Measurements from ENCODE around the gene SRGAP3.

The SRGAP3 gene

DNA sequence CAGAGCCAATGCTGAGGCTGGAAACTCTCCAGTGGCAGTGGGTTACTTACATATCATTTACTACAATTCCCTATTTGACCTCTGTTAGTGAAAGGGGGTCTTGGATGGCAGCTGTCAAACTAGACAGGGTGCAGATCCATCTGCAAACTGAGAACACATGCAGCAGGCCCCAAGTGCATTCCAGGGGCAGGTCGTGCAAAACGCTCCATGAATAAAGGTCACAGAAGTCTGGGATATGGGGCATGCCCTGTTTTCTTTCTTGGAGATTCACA lies 261.1 kb downstream of the SRGAP3 start:
- no peak for DNase-seq (ENCODE audit: low read depth, low spot score)

DNA sequence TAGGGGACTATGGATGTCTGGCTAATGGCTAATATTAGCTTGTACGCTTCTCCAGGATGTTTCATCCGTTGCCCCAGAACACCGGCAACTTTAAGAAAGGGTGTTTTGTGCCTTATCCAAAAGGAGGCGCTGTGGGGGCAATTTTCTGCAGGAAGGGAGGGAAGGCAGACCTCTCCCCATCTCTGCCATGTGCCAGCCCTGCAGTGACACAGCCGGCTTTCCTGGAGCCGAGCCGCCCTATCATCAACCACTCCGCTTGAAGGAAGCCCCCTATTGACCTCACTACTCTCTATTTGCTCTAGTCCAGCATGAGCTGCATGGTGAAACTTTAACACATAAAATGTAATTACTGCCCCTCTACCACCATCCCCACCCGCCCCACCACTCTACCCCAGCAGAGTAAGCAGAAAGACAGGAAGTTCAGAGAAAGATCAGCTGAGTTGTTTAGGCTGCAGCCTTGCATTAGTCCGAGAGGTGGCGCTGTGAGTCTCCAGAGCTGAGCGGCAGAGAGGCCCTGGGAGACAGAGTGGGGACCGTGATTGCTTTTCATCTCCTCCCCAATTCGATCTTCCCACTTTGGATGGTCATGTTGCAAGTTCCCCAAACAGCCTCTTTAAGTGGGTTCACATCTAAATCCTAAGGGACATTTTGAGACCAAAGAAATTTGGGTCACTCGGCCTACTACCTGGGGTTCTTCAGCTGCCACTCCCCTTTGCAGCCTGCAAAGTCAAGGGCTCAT lies 261.6 kb downstream of the SRGAP3 start:
- peak; percentile 23 for DNase-seq (ENCODE audit: low read depth, low spot score)

DNA sequence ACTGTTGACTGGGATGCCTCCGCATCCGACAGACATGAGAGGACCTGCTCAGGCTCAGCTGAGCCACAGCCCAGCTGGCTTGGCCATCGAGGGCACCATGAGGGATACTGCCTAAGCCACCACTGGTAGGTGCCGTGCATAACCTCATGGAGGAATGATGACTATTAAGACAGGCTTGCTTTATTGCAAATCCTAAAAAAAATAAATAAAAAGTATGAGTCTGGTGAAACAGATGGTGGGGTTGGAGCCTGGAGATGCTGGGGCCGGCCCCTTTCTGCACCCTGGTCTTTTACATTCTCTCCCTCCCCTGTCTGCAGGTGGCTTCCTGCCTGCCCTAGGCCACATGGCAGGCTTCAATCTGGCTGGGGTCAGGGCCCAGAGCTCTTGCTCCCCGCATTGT lies 262.2 kb downstream of the SRGAP3 start:
- no peak for DNase-seq (ENCODE audit: low read depth, low spot score)

DNA sequence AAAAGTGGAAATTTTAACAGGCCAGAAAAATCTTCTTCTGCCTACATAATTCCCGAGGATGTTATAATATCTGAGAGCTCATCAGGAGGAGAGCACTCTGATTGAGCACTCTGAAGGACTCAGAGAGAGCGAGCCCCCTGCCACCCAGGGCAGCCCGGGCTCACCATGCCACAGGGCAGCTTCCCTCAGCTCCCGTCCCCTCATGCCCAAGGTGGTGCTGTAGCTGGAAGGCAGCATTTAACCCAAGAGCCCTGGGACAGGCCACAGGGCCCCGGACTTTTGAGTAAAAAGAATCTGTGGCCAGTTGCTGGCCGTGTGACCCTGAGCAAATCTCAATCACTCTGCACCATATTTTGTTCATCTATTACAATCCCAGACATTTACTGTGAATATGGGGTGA lies 262.7 kb downstream of the SRGAP3 start:
- DNase-seq (ENCODE audit: low read depth, low spot score), result no peak

DNA sequence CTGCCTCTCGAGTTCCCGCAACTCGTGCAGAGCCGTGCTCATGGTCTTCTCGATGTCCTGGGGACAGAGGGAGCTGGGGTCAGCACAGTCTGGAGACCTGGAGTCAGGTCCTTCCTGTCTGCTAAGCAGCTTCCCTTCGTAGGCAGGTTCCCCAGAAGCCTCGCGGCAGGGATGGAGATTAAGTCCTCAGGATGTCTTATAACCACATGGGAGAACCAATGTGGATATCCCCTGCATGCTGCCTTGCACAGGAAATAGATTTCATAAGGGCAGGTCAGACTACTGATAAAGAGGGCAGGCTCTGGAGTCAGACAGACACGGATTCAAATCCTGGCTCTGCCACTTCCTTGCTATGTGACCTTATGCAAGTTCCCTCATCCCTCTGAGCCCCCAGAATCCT lies 263.6 kb downstream of the SRGAP3 start:
- no peak for DNase-seq (ENCODE audit: low read depth, low spot score)

DNA sequence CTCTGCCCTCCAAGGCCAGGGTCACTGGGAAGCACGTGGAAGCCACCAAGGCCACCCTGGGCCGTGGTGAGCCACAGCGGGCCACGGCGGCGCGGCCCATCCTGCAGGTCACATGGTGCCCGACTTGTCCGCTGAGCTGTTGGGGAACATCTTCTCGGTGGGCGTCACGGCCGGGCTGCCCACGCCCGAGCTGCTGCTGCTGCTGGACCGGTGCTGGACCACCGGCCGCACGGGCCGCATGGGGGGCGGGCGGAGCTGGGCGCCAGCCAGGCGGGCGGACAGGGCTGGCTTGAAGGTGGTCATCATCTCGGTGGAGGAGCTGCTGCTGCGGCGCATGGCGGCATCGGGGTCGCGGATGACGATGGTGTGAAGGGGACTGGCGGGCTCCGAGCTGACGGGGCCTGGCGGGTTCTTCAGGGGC lies 264.0 kb downstream of the SRGAP3 start:
- DNase-seq (ENCODE audit: low read depth, low spot score), result no peak

DNA sequence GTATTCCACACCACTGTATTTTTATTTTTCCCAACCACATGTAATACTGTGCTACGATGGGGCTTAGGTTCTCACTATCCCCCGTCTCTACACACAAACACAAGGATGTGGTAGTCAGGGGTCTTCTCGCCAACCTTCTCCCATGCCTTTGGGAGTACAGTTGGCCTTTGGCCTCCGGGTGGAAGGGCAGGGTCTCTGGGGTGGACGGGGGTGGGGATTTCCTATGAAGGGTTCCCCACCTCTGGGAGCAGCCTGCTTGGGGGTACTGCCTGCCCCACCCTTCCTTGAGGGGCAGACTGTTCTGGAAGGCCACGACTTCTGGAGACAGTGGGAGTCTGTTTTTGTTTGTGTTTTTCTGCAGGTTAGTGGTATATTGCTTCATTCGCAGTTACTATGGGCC lies 264.9 kb downstream of the SRGAP3 start:
- DNase-seq (ENCODE audit: low read depth, low spot score), result no peak

DNA sequence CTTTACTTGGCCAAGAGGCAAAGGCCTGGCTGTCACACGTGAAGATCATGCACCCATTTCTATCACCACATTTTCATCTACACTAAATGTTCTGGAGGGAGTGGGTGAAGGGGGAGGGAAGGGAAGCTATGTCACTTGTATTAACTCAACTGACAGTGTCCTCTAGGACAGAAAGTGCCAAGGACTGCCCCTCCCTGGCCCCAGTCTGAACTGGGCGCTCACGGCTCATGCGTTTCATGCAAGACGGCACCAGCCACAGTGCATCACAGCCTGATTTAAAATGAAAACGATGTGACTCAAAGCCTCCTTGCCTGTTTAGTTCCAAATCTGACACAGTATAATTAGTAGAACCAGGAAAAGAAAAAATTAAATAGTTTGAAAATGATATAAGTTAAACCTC lies 265.4 kb downstream of the SRGAP3 start:
- DNase-seq (ENCODE audit: low read depth, low spot score), result no peak

DNA sequence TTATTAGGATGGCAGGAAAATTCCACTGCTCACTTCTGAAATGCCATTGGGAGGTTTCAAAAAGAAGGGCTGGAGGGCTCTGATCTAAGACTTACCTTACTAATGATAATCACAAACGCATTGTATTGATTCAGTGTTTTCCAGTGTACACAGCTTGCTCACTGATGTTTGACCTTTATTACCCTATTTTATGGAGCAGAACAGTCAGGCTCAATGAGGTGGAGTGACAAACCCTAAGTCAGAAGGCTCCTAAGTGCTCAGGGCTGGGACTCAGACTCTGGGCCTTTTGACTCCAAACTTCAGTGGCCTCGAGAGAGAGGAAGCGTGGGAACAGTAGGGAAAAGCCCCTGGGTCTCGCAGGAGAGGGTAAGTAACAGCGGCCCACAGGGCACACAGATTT lies 265.9 kb downstream of the SRGAP3 start:
- DNase-seq (ENCODE audit: low read depth, low spot score), result no peak

DNA sequence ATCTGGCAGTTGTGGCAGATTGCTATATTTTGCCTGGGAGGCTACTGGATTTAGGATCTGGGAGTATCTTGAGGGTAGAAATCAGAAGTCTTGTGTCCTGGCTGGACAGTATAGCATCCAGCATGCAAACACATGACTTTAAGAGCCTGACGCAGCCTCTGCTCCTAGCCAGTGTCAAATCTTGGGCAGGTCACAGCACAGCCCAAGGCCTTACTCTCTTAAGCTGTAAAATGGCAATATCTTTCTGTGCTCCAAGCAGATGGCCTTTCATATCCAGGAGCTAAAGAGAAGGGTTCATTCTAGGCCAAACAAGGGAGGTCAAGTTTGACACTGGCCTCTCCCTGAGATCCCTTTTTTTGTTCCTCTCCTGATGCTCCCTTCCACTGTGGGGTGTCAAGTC lies 266.4 kb downstream of the SRGAP3 start:
- no peak for DNase-seq (ENCODE audit: low read depth, low spot score)

DNA sequence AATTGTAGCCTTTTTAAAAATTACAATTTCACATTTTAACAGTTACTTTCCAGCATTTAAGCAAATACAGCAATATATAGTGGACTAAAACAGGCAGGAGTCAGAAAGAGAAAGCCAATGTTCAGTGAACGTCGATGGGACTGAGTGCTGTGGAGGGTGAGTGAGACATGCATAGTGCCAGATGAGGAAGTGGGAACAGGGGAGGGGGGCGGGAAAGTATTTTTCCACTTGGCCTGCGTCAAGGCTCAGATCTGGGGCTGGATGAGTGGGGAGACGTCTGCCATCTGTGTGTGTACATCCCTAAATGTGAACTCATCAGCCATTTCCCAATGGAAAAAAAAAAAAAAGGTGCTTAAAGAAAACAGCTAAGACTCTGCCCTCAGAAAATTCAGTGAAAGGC lies 266.9 kb downstream of the SRGAP3 start:
- DNase-seq (ENCODE audit: low read depth, low spot score), result no peak

DNA sequence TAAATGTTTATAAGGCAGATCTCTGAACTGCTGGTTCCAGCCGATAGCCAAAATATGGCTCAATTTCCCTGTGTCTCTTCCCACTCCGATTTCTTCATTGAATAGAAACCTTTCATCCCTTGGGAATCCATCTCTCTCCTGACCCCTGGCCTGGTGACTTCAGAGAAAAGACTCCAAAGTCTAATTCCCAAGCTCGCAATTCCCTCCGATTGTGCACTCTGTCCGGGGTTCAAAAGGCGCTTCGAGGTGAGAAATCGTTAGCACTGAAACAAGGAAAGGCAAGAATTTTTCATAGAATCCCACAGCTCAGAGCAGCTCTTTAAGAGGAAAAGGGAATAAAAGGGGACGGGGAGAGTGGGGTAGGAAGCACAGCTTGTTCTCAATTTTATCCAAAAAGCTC lies 267.7 kb downstream of the SRGAP3 start:
- no peak for DNase-seq (ENCODE audit: low read depth, low spot score)

DNA sequence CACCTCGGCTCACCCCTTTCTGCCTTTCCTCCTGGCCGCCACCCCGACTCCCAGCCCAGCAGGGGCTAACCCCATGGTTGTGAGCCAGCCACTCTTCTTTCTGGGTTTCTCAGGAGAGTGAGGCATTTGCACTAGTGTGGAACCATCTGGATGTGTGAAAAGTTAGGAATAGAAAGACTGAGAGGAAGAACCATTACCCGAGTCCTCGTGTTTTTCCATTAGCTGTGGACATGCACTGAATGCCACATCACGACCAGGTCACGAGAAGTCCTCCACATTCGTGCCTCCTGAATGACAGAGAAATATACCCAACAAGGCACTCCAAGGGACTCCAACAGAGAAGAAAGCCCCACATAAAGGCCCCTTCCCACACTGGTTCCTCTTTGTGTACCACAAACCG lies 268.1 kb downstream of the SRGAP3 start:
- no peak for DNase-seq (ENCODE audit: low read depth, low spot score)

DNA sequence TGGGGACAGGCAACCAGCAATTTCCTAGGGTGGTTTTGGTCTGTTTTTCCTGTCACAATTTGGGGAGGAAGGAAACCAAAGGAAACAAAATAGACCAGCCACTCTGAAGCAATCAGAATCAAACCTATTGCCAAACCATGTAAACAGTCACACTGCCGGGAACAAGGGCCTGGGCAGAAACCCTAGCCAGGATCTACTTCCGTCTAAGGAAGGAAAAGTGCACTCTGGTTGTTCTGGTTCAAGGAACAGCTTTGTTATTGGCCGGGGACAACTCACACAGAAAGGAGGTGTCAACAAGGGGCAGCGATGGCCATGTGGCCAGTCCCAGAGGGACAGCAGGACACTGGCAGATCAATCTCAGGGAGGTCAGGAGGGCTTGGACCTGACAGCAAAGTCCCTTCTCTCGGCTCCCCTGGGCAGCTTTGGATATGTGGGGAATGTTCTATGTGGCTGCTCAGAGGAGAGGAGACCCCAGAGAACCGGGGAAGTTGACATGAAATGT lies 268.6 kb downstream of the SRGAP3 start:
- DNase-seq (ENCODE audit: low read depth, low spot score), result no peak

DNA sequence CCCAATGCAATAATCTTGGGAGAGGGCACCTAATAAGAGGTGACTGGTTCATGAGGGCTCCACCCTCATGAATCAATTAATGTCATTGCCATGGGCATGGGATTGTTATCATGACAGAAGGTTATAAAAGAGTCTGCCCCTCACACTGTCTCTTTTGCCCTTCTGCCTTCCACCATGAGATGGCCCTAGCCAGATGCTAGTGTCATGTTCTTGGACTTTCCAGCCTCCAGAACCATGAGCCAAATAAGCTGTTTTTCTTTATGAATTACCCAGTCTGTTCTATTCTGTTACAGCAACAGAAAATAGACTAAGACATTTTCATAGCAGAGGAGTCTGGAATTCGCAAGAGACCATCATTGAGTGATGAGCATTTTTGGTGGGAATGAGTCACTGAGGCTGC lies 270.2 kb downstream of the SRGAP3 start:
- no peak for DNase-seq (ENCODE audit: low read depth, low spot score)

DNA sequence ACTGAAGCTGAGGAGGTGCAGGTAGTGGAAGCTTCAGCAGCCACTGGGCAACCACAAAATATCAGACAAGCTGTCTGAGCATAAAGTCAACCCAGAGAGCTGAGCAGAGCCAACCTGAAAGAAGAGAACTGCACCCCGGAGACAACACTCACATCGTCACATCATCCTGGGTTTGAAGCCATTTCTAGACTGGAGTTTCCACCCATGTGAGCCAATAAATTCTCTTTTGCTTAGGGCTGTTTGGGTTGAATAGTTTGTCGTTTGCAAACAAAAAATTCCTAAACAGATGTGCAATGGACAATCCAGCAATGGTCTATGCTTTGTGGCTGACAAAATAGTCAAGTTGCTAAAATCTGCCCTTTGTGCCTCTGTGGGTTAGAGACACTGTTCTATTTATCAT lies 270.9 kb downstream of the SRGAP3 start:
- DNase-seq (ENCODE audit: low read depth, low spot score), result no peak

DNA sequence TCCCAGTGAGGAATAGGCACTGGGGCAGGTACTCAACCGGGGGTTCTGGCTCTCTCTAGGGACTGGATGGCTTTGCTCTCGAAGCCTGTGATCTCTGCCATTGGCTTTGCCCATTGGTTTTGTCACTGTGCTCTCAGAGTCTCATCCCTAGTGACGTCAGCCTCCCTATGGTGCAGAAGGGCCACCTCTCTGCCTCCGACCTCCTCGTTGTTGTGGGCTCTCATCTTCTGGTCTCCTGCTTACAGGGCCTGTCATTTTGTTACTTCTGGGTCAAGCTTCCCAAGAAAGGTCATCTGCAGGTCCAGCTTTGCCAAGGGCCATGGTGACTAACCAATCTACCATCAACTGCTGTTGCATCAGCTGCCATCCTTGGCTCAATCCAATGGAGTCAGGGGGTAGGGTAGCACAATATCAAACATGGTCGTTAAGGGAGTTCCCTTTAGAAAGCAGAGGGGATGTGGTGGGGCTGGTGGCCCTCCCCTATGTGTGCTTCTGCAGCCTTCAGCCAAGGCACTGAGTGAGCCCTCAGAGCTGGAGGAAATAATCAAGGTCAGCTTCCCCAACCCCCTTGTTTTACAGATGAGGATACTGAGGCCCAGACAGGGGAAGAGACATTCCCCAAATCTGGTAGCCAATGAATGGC lies 272.8 kb downstream of the SRGAP3 start:
- DNase-seq (ENCODE audit: low read depth, low spot score), result no peak

DNA sequence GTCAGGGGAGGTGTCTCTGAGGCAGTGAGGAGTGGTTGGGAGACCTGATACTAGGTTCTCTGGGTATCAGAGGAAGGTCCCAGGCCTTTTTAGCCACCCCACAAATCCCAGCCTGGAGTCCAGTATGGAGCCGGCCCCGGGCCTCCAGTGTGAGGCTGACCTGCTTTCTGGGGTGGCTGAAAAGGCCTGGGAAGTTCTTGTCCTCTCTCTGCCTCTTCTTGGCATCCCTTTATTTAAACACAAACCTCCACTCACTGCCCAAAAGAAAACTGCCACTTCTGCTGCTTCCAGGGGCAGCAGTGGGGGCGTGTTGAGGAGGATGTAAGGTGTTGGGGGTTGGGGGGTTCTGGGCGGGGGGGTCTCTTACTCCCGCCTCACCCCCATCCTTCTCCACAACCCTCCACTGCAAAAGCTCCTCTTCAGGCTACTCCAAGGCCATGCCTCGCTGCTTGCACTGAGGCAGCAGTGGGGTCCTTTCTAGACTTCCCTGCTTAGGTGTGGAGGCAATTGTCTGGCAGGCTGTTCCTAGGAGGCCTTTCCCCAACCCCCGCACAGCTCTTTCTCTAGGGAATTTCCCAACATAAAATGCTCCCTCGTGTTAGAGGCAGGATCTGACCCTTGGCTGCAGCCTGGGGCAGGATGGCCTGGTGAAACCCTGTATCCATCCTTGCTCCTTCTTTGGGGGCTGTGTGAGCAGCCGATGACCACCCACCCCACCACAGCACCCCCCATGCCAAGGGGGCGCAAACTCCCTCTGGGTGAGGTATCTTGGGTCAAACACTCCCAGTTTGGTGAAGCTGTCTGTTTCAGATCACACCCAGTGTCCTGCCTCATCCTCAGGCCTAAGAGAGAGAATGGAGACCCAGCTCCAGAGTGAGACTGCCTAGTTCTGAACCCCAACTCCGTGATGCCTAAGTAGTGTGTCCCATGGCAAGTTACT lies 274.1 kb downstream of the SRGAP3 start:
- DNase-seq (ENCODE audit: low read depth, low spot score), result no peak

DNA sequence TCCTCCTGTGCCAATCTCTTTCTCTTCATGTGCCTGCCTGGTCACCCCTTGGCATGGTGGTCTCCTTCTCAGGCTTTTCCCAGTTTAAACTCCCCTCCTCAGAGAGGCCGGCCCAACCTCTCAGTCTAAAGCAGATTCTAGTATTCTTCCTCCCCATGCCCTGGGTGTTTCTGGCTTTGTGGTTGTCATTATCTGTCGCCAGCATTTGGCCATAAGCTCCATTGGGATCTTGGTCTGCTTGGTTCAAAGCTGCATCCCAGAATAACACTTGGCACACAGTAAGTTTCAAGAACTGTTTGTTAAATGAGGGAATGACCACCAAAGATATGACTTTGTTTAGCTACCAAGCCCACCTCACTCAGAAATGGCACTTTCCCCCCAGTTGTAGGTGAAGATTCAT lies 275.0 kb downstream of the SRGAP3 start:
- DNase-seq (ENCODE audit: low read depth, low spot score), result no peak

DNA sequence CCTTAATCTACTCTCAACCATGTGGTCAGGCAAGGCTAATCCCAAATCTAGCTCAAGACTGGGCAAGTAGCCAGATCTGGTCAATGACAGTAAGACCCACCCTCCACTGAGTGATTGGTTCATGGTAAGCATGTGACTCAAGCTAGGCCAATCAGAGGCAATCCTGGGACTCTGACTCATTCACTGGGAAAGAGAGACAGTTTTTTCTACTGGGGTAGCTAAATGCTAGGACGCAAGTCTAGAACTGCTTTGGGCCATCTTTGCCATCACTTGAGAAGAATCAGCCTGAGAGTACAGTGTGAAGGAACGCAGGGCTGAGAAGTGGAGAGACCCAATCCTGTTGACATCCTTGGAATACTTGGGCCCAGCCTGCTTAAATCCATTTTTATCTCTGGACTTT lies 276.8 kb downstream of the SRGAP3 start:
- DNase-seq (ENCODE audit: low read depth, low spot score), result no peak

DNA sequence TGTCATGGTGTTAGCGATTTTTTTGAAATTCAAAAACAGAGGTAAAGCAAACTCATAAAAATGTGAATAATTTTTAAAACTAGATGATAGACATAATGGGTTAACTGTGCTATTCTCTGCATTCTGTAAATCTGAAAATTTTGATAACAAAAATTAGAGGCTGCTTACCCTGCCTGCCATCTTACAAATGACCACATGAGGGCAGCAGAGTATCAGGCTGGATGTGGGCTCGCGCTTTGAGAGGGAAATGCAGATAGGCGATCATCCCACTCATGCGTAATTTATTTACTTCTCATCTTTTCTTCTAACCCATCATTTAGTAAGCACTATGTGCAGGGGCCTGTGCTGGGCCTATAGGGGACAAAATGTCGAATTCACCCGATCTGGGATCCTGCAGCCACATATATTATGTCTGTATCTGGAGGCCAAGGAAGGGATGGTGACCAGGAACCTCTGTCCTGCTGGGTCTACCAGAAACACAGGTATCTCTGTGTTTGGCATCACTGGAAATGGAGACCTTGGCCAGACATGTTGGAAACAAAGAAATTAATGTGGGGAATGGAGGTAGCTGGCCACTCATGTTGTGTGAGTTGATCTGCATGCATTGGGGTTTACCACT lies 278.4 kb downstream of the SRGAP3 start:
- DNase-seq (ENCODE audit: low read depth, low spot score), result peak; percentile 20

DNA sequence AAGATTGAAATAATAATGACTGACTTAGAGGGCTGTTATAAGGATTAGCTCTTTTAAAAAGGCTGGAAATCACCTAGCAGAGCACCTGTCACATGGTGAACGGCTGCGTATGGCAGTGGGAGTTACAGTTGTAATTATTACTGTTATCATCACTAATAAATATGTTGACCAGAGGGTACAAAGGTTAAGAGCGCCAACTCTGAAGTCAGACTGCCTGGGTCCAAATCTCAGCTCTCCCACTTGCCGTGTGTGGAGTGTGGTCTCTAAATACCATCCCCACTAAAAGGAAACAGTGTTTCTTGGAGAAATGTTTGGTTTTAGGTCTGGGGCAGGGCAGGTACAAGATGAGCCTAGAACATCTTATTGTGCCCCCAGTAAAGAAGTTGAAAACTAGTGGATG lies 280.2 kb downstream of the SRGAP3 start:
- DNase-seq (ENCODE audit: low read depth, low spot score), result no peak
